BJ (cell line): ENCODE data around the gene WIPI1. TPM values are rescaled to one million over a fixed set of nuclear protein-coding genes. Genes with fewer than 3 reads are reported as not detected.

Source experiments
- CTCF ChIA-PET: fragments of 350-600 bp; formaldehyde crosslinking; extraction: SDS; loops from one replicate; lab custom pipeline; 2021; ENCODE audit warnings: antibody characterized with exemption, inconsistent platforms; lab: Yijun Ruan, JAX
- POLR2A ChIA-PET: fragments of 300-600 bp; sonication (Branson Sonifier 250); formaldehyde crosslinking; extraction: SDS; loops from one replicate; lab custom pipeline; 2021; ENCODE audit warnings: antibody characterized with exemption; lab: Charles Lee
- DNase-seq: peaks from one replicate; pipeline ENCODE4 v3.0.0-alpha.2; 2011; ENCODE audit warnings: low read depth
- H3K27me3 ChIP-seq: 2 replicates; pipeline ENCODE4 v1.6.0; 2011; ENCODE audit warnings: low read length; ENCODE audit not compliant: control insufficient read depth, insufficient read depth
- H3K36me3 ChIP-seq: 2 replicates; pipeline ENCODE4 v1.5.1; 2011; ENCODE audit warnings: low read length; ENCODE audit not compliant: control insufficient read depth, insufficient read depth
- H3K4me3 ChIP-seq: 2 replicates; pipeline ENCODE4 v1.5.1; 2011; ENCODE audit warnings: low read depth, mild to moderate bottlenecking, control low read depth, low read length
- polyA plus RNA-seq: library from polyadenylated mRNA; depleted of rRNA; stranded (reverse); fragments of >200 nt; gene quantifications from 2 replicates; pipeline ENCODE4 v1.2.3, GENCODE V29; 2011
- TF ChIP-seq, protein P1 (sequence below): IDR thresholded peaks from 2 replicates; pipeline ENCODE4 v1.5.1; 2011; ENCODE audit warnings: low read depth, mild to moderate bottlenecking, control low read depth, inconsistent platforms, low read length, moderate library complexity; ENCODE audit not compliant: insufficient read depth

Gene WIPI1
- polyA plus RNA-seq, 1 experiment: 79.1 TPM

DNA sequence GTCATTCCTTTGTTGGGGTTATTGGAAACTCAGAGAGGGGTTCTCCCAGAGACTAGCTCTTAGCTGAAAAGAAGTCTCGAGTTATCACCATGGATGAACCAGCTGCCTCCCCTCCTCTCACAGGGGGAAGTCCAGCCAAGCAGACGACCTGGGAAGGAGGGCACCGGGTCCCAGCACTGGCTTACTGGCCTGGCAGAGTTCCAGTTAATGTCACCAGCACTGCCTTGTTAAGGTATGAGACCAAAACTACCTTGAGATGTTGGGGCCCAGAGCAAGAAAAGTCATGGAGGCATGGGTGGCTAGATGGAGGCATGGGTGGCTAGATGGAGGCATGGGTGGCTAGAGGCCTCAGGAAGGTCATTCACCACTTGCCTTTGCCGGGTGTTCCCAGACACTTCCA, 72.4 kb downstream of the WIPI1 start:
- no peaks in the 10 kb centered on the region for H3K36me3 ChIP-seq
- POLR2A ChIA-PET: no interaction called here
- H3K4me3 ChIP-seq: no peak overlapping the region
- CTCF ChIA-PET: interaction anchor here (8.5 kb wide), 1 partner anchor 13 kb away, joined by 63 read pairs; no protein-coding TSS in a partner anchor
- no peak for DNase-seq
- no peaks in the 10 kb centered on the region for H3K27me3 ChIP-seq
- TF ChIP-seq, protein P1, sequence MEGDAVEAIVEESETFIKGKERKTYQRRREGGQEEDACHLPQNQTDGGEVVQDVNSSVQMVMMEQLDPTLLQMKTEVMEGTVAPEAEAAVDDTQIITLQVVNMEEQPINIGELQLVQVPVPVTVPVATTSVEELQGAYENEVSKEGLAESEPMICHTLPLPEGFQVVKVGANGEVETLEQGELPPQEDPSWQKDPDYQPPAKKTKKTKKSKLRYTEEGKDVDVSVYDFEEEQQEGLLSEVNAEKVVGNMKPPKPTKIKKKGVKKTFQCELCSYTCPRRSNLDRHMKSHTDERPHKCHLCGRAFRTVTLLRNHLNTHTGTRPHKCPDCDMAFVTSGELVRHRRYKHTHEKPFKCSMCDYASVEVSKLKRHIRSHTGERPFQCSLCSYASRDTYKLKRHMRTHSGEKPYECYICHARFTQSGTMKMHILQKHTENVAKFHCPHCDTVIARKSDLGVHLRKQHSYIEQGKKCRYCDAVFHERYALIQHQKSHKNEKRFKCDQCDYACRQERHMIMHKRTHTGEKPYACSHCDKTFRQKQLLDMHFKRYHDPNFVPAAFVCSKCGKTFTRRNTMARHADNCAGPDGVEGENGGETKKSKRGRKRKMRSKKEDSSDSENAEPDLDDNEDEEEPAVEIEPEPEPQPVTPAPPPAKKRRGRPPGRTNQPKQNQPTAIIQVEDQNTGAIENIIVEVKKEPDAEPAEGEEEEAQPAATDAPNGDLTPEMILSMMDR: no peak

DNA sequence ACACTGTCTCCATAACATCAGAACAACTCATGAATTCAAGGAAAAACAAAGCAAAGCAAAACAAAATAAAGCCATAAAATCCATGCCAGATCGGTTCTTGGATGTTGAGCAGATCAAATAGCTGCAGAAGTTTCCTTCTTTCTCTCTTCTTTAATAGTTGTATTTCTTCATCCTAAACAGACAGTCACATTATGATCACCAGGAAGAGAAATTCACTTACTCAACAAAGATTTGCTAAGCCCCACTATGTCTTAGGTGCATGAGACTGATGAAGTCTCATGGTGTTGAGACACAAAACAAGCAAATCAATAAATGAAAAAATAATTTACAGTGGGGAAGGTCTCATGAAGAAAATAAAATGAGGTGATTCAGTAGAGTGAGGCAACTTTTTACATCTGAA, 72.8 kb downstream of the WIPI1 start:
- ChIA-PET CTCF (interaction anchor here (8.5 kb wide), 1 partner anchor 14 kb away, joined by 63 read pairs; no protein-coding TSS in a partner anchor), POLR2A (no interaction called here)
- no peak for DNase-seq
- TF ChIP-seq, protein P1: no peak
- no peaks in the 10 kb centered on the region for H3K36me3 ChIP-seq
- H3K4me3 ChIP-seq: no peak overlapping the region
- H3K27me3 ChIP-seq: no peaks in the 10 kb centered on the region

DNA sequence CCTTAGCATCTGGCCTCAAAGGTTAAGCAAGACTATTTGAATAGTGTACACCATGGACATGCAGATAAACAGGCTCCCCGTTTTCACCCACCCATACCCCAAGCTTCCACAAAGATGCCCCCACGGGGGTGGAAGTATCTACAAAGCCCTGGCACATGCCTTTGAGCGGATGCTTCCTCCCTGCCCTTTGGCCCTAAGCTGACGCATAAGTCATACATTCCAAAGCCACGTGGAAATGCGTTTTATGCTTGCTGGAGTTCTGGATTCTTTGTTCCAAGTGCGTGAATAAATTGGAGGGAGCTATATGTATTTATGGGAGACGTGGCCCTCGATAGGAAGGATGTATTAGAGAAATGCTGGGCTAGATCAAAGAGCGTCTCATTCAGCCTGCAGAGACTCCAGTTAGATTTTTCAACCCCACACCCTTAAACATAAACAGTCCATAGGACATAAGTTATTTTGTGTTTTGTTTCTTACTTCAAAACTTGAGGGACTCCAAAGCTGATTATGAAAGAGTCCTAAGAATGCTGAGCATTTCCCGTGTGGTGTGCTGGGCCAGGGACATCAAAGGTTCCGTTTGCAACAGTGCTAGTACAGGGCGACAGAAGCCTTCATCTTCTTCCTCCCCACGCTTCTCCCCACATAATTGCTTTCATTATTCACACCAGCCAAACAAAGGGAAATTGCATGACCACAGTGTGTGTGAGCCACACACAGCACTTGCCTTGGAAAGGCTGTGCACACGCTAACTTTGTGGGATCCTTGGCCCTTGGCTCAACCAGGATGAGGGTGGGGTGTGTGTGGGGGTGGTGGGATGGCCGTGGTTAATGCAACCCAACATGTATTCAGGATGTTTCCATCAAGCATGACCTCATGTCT, 73.6 kb downstream of the WIPI1 start:
- ChIA-PET CTCF (interaction anchor here (0.6 to 8.5 kb wide), 3 partner anchors 14 to 87 kb away, joined by 3 to 63 read pairs (median 5); no protein-coding TSS in a partner anchor), POLR2A (no interaction called here)
- no peak overlapping the region for H3K4me3 ChIP-seq
- TF ChIP-seq, protein P1: no peak
- H3K36me3 ChIP-seq: no peaks in the 10 kb centered on the region
- DNase-seq: peak; percentile 69
- H3K27me3 ChIP-seq: no peaks in the 10 kb centered on the region

DNA sequence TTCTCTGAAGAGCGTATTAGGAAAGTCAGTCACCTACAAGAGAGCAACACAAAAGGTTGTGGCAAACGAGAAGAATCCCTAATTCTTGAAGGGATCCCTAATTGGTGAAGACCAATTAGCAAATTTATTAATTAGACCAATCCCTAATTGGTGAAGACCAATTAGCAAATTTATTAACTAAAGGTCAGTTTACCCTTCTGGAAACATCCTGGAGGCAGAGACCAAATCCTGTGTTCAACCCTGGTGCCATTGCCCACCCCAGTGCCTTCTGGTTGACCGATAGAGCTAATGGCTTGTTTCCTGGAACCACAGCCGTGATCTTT, 74.2 kb downstream of the WIPI1 start:
- ChIA-PET CTCF (interaction anchor here (0.6 to 8.5 kb wide), 2 partner anchors 15 to 87 kb away, joined by 3 to 63 read pairs; no protein-coding TSS in a partner anchor), POLR2A (no interaction called here)
- no peaks in the 10 kb centered on the region for H3K36me3 ChIP-seq
- no peak for DNase-seq
- TF ChIP-seq, protein P1: no peak
- no peaks in the 10 kb centered on the region for H3K27me3 ChIP-seq
- H3K4me3 ChIP-seq: no peak overlapping the region

DNA sequence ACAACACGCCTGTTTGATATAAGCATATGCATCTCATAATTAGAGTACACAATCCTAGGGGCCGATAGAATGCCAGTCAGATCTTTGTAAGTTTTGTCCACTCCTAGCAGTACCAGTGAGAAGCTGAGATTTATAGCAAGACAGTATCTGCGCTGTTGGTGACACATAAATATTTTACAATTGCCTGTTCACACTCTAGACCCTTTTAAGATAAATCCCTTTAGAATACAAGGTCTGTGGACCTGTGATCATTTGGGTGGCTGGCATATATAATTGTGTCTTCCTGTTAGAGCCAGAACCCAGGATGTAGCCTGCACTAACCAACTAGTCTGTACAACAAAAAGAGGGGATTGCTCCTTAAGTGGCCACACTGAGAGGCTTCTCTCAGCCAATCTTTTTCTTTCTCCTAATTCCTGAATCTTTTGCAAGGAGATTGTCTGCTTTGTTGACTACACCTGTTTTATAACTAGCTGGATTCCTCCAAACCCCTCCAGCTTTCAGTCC, 74.7 kb downstream of the WIPI1 start:
- ChIA-PET POLR2A (no interaction called here), CTCF (interaction anchor here (0.6 to 8.5 kb wide), 2 partner anchors 15 to 181 kb away, joined by 3 to 63 read pairs; no protein-coding TSS in a partner anchor)
- Histone ChIP-seq H3K27me3 (no peaks in the 10 kb centered on the region), H3K4me3 (no peak overlapping the region), H3K36me3 (no peaks in the 10 kb centered on the region)
- DNase-seq: no peak
- TF ChIP-seq, protein P1: no peak
